HG03280 (cell line): ENCODE measurements around the gene TPRX2.
"Not testable (repeated sequence)": the region's sequence is repeated elsewhere in the genome, so short reads cannot be mapped to it uniquely, and the experiment has no call there.

ENCODE experiments used
- ATAC-seq: cut with Tn5 transposase; IDR thresholded peaks from one replicate; pipeline ENCODE4 v1.9.1; 2021; ENCODE audit warnings: mild to moderate bottlenecking, moderate library complexity; ENCODE audit not compliant: unreplicated experiment

TPRX2 gene

DNA sequence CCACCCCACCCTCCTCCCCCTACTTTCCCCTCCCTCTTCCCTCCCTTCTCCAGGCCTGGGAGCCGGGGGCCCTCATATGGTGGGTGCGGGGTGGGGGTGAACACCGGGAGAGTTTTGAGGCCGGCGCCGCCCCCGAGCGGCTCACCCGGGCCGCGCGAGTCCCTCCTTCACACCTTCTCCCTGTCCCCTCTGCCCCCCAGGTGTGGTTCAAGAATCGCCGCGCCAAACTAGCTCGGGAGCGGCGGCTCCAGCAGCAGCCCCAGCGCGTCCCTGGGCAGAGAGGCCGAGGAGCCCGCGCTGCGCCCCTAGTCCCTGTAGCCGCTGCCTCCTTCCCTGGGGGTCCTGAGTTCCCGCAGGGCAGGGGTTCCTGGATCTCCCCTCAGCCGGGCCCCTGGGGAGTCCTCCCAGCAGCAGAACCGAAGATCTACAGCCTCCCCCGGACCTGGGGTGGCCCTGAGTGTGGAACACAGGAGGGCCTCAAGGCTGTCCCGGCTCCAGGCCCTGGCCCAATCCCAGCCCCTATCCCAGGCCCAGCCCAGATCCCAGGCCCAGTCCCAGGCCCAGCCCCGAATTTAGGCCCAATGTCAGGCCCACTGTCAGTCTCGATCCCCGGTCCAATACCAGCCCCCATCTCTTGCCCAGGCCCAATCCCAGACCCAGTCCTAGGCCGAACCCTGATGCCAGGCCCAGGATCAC is 1.7 kb downstream of the TPRX2 start:
- no peak for ATAC-seq

GRCh38 chr19:47861630-47862029 is 2.6 kb downstream of the TPRX2 start:
- no peak for ATAC-seq

GRCh38 chr19:47863514-47863936 is 4.5 kb downstream of the TPRX2 start:
- no peak for ATAC-seq

DNA sequence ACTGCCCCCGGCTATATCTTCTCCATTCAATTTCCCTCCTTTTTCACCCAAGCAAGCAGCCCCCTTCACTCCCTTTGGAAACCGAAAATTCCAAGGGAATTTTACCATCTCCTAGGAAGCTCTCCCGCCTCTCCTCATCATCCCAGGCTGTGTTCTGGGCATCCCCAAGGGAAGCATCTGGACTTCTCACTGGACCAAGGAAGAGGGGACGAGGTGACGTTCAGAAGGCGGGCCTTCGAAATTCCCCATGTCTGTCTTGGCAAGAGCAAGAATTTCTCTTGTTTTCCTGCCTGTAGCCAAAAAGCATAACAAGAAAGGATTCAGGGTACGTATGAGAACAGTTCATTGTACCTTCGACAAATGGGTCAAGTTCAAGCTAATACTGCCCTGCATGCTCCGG is 6.1 kb downstream of the TPRX2 start:
- no peak for ATAC-seq

- ATAC-seq = no peak
These were observed 19.9 kb downstream of the TPRX2 start for GRCh38 chr19:47878906-47879305.

DNA sequence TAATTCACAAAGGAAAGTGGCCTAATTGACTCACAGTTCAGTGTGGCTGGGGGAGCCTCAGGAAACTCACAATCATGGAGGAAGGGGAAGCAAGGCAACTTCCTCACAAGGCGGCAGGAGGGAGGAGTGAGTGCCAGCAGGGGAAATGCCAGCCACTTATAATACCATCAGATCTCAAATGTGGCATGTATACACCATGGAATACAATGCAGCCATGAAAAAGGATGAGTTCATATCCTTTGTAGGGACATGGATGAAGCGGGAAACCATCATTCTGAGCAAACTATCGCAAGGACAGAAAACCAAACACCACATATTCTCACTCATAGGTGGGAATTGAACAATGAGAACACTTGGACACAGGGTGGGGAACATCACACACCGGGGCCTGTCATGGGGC is 20.4 kb downstream of the TPRX2 start:
- not testable (repeated sequence) for ATAC-seq

DNA sequence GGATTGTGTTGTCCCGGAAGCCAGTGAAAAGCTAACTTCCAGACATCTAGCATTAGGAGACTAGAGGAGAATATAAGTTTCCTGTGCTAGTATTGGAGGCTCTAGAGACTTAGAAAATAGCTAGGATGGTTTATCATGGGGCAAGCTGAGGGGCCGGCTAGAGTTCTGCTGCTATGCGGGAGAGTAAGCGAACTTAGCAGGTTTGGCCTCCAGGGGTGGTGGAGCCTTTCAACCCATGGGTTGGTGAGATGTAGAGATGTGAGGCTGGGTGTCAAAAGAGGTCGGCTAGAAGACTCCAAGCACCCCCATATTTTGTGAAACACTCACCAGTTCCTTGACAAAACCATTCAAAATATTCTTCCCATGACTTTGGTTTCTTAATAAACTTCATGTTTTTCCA is 22.7 kb downstream of the TPRX2 start:
- ATAC-seq = no peak

- ATAC-seq = no peak
These were observed 23.9 kb downstream of the TPRX2 start for GRCh38 chr19:47882890-47883289.

GRCh38 chr19:47885067-47885463 is 26.0 kb downstream of the TPRX2 start:
- ATAC-seq = no peak

- ATAC-seq = no peak
These were observed 27.1 kb downstream of the TPRX2 start, which contains the start of gene SULT2A1 for GRCh38 chr19:47886010-47886559. SULT2A1 (minus strand) TSS chr19:47886315; CDS start chr19:47886257, 58 bp downstream.

- no peak for ATAC-seq
These were observed 32.0 kb downstream of the TPRX2 start for GRCh38 chr19:47890865-47891621.

- ATAC-seq = no peak
These were observed 32.5 kb downstream of the TPRX2 start for GRCh38 chr19:47891622-47891922.

- no peak for ATAC-seq
These were observed 33.1 kb downstream of the TPRX2 start for GRCh38 chr19:47891923-47892666.

DNA sequence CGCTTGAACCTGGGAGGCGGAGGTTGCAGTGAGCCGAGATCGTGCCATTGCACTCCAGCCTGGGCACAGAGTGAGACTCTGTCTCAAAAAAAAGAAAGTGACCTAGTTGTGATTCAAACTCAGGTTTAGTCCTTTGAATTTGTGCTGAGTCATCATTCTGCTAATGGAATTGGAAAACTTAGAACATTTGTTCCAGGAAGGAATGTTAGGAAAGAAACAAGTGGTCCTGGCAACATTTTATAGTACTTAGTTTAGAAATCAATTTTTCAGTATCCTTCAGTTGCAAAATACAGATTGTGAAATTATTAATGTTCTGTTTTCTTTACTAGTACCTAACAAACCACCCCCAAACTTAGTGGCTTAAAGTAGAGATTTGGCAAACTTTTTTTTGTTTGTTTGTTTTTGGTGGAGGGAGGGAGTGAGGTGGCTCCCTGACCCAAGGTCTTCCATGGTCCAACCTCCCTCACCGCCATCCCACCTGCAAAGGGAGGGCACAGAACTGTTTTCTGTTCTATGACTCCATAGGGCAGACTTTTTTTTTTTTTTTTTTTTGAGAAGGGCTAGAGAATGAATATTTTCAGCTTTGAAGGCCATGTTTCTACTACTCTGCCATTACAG is 36.2 kb downstream of the TPRX2 start:
- ATAC-seq = no peak

DNA sequence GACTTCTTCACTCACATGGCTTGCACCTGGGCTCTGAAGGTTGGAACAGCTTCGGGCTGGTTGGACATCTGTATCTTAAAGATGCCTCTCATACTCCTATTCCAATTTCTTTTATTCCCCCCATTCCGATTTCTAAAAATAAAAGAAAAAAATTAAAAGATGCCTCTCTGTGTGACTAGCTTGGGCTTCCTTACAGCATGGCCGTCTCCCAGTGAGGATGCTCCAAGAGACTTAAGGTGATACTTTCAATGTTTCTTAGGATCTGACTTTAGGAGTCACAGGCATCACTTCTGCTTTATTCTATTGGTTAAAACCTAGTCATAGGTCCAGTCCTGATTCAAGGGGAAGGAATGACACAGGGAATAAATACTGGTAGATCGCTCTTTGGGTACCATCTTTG is 37.0 kb downstream of the TPRX2 start:
- no peak for ATAC-seq

DNA sequence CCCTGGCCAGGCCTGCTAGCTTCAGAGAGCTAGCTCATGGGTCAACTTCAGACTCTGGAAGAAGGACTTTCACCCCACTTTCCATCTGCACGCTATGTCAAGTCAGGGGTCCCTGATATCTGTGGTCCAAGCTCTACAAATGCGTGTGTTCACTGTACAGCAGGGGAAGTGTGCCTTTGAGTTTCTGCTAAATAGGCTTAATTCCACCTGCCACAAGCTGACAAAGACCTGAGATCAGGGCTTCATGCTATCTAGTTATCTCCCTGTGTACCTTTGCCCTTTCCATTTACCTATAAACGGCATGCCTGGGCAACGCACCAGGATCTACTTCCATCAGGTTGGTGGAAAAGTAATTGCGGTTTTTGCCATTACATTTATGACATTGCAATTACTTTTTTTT is 37.7 kb downstream of the TPRX2 start:
- no peak for ATAC-seq

- no peak for ATAC-seq
These were observed 38.8 kb downstream of the TPRX2 start for GRCh38 chr19:47897861-47898260.

DNA sequence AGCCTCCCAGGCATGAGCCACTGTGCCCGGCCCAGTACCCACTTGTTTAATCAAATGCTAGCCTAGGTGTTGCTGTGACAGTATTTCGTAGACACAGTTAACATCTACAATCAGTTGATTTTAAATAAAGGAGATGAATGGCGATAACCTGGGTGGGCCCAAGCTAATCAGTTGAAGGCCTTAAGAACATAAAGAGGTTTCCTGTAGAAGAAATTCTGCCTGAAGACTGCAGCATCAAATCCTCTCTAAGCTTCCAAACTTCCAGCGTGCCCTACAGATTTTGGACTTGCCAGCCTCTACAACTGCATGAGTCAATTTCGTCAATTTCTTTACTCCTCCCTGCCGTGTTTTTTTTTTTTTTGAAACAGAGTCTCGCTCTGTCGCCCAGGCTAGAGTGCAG is 40.3 kb downstream of the TPRX2 start:
- no peak for ATAC-seq

DNA sequence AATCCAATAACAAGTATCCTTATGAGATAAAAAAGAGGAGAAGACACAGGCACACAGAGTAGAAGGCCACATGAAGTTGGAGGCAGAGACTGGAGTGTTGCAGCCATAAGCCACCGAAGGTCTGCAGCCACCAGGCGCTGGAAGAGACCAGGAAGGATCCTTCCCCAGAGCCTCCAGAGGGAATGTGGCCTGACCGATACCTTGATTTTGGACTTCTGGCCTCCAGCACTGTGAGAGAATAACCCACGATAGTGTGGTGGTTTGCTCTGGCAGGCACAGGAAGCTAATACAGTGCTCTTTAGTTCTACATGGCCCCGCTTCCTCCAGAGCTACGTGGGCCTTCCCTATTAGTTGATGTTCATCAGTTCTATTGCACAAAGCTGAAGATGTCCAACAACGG is 42.3 kb downstream of the TPRX2 start:
- ATAC-seq = no peak

GRCh38 chr19:47909350-47909749 is 50.3 kb downstream of the TPRX2 start:
- ATAC-seq = not testable (repeated sequence)

GRCh38 chr19:47910191-47910590 is 51.2 kb downstream of the TPRX2 start:
- ATAC-seq = not testable (repeated sequence)
